ENCODE results near the gene MTMR8.
"Not testable (repeated sequence)": the region's sequence is repeated elsewhere in the genome, so short reads cannot be mapped to it uniquely, and the experiment has no call there.

Gene MTMR8

DNA sequence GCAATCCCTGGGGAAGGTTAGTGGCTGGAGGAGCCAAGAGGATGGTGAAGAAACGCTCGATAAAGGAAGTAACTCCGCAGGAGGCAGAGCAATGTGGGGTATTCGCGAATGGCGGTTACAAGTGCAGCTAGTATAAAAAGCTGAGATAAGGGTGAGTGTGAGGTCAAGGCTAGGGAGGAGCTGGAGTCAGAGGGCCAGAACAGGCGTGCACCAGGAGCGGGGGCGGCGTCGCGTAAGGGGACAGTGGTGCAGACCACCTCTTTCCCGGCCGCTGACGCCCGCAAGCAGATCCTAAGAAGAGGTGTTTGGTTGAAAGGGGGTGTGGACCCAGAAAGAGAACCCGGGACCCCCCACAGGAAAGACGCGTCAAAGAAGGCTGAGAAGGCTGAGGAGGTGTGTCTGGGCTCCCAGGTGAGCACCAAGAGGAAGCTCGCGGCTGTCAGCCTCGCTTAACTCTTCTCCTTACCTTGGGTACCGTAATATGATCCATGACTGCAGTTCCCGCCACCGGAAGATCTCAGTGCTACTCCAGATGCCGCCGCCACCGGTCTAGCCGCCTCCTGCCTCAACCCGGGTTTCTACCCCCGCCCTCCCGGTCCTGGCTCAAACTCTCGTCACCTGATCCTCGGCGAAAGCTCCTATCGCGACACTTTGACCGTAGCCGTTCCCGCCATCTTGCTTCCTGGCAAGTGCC is at the start of gene MTMR8:
MTMR8 (minus strand) TSS at position 579 of the 694 bp plus-strand sequence; CDS start at position 490, 89 bp downstream.
- DNase-seq = no peak

DNA sequence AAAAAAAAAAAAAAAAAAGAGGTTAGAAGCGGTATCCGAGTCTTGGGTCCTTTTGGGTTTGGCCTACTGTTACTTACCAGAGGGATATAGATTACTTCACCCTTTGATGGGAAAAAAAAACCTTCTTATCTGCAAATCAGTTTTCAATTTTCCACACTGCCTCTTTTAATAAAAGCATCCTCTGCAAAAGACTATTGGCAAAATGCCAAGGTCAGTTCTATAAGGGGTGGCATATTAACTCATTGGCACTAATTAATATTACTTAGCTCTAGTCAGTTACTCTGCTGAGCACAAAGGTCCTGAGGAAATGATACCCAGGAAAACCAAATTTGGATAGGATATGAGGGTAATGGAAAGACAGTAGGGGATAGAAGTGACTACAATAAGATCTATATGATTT is 44.3 kb upstream of the MTMR8 start:
- DNase-seq = no peak

DNA sequence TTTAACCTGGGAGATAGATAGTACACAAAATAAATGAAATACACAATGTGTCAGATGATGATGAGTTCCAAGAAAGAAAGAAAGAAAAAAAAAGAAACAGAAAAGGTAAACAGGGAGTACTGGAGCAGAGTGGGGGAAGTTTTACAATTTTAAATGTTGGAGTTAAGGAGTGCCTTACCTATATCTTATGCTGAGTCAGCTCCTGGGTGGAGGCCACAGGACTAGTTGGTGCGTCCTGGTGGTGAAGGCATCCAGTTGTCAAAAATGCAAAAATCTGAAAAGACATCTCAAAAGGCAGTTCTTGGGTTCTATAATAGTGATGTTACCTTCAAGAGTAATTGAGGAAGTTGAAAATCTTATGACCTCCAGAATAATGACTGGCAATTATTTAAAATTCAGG is 42.4 kb upstream of the MTMR8 start:
- DNase-seq = no peak

DNA sequence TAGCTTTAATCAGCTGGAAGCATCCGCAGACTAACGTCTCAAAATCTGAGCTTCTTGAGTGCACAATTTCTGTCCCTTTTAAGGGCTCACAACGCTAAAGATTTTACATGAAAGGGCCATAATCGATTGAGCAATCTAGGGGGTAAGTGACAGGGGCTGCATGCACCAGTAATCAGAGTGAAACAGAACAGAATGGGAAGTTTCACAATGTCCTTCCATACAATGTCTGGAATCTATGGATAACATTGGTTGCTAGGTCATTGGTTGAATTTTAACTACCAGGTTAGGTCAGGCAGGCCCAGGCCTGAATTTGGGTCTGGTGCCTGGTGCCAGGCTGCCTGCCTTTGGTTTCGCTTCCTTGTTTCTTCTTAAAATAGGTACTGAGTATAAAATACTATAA is 42.0 kb upstream of the MTMR8 start:
- DNase-seq = no peak

DNA sequence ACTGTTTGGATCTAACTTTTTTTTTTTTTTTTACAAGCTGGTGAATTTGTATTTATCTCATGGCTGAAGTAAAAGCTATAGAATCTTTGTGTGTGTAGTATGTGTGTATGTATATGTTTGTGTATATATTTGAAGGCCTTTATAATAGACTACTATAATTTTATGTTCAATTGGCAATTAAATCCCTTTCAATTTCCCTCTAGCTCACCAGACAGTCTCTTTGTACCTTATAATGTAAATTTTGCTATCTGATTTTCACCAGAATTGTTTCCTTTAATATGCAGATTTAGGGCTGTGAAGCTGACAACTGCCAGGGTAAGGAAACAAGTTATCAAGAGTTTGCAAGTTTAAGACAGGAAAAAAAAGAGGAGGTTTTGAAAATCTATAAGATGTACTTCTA is 33.1 kb upstream of the MTMR8 start:
- DNase-seq = no peak

DNA sequence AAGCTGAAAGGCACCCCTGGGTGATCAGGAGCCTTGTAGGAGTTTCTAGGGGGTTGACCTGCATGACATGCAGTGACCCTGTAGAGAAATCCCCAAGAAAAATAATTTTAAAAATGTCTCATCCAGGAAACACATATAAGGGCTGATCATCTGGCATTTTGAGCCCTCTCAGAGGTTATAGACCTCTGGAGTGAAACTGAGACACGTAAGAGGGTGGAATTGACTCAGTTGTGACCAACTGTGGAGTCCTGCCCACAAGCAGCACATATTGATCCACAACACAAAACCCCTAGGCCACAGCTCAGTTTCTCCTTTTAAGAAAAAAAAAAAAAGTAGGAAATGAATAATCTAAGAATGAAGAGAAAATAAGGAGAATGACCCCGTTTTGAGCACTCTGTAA is 32.5 kb upstream of the MTMR8 start:
- no peak for DNase-seq

DNA sequence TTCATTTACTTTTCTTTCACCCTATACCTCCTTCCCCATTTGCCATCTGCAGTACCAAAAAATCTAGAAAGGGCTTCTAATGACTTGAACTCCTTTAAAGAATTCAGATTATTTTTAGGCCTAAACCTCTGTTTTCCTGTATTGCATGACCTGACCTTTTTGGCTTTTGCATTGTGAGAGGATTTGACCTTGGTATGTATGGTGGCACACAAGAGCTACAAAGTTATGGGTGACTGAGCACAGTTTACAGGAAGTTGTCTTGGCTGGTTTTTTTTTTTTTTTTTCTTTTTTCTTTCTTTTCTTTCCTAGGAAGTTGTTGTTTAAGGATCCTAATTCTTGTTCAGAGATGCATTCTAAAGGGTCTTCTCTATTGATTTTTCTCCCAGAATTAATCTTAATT is 32.0 kb upstream of the MTMR8 start:
- DNase-seq = no peak

DNA sequence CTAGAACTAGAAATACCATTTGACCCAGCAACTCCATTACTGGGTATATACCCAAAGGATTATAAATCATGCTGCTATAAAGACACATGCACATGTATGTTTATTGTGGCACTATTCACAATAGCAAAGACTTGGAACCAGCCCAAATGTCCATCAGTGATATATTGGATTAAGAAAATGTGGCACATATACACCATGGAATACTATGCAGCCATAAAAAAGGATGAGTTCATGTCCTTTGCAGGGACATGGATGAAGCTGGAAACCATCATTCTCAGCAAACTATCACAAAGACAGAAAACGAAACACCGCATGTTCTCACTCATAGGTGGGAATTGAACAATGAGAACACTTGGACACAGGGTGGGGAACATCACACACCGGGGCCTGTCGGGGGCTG is 14.5 kb upstream of the MTMR8 start:
- not testable (repeated sequence) for DNase-seq

DNA sequence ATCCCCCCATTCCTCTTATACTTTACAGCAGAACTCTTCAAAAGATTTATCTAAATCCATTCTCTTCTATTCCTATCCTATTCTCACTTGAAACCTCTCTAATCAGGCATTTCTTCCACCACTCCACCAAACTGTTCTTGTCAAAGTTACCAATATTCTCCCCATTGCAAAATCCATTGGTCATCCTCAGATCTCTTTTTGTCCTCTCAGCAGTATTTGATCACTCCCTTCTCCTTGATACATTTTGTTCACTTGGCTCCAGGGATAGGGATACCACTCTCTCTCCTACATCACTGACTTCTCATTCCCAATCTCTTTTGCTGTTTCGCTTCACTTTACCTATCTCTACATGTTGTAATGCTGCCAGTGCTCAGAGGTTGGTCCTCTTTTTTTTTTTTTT is 2.8 kb upstream of the MTMR8 start:
- no peak for DNase-seq

DNA sequence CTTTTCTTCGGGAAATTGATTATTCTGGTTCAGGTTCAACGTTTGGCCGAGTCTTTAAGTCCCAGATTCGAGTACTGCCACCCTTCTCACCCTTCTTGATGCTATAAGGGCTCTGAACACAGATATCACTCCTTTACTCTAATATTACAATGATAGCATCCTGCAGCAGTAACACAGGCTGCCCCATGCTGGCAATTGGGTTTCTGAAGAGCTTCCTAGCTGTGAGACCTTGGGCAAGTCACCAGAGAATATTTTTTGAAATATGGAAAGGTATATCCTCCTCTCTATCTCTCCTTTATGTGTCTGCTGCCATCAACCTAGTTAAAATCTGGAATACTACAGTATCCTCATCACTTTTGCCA is 297 bp upstream of the MTMR8 start:
- no peak for DNase-seq

DNA sequence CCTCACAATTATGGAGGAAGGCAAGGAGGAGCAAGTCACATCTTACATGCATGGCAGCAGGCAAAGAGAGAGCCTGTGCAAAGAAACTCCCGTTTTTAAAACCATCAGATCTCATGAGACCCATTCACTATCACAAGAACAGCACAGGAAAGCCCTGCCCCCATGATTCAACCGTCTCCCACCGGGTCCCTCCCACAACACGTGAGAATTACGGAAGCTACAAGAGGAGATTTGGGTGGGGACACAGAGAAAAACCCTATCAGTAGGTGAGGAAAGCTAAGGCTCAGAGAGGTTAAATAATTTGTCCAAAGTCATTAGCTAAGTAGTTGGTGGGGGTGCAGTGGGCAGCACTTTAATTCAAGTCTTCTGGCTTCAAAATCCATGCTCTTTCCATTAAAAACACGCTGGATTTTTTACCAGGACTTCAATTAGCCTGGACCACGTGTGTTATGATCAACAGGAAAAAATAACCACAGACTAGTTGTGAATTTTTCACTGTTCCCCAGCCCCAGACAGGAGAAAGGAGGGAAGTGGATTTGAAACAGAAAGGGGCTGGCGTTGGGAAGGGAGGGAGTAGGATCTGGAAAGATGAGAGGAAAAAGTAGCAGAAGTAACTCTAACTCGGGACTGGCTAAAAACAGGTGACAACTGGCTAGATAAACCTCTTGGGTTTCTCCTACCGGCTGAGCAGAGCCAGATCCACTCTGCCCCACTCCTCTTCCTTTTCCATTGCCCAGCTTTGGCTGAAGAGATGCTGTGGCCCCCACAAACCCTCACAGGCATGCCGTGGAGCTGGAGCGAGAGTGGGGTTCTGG is 986 bp downstream of the MTMR8 start:
- no peak for DNase-seq

DNA sequence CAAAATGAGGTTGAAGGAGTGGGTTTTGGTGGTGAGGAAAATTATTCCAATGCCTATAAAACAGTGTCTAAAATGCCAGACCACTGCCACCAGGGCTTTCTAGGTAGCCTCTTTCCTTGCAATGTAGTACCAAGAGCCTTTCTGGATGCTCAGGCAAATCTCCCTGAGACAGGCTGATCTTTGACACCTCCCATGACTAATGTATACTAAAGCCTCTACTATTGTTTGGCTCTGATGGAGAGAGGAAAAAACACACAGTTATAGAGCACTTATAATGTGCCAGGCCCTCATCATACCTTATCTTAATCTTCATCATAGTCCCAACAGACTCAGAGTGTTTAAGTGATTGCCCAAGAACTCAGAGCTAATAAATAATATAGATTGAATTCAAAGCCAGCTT is 5.8 kb downstream of the MTMR8 start:
- DNase-seq = no peak

DNA sequence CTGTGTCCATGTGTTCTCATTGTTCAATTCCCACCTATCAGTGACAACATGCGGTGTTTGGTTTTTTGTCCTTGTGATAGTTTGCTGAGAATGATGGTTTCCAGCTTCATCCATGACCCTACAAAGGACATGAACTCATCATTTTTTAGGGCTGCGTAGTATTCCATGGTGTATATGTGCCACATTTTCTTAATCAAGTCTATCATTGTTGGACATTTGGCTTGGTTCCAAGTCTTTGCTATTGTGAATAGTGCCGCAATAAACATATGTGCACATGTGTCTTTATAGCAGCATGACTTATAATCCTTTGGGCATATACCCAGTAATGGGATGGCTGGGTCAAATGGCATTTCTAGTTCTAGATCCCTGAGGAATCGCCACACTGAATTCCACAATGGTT is 14.5 kb downstream of the MTMR8 start:
- not testable (repeated sequence) for DNase-seq

DNA sequence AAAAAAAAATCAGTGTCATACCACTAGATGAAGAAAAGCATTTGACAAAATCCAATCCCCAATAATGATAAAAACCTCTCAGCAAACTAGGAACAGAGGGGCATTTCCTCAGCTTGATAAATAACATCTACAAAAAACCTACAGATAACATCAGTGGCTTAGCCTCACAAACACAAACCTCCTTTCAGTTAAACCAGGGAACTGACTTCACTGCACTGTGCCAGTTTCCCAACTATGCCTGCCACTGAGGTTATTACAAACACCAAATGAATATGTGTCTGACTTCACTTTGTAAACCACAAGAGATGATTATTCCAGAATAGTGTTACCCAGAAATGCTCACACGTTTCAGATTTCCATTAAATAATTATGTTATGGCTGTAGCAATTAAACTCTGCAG is 15.3 kb downstream of the MTMR8 start:
- DNase-seq = no peak

DNA sequence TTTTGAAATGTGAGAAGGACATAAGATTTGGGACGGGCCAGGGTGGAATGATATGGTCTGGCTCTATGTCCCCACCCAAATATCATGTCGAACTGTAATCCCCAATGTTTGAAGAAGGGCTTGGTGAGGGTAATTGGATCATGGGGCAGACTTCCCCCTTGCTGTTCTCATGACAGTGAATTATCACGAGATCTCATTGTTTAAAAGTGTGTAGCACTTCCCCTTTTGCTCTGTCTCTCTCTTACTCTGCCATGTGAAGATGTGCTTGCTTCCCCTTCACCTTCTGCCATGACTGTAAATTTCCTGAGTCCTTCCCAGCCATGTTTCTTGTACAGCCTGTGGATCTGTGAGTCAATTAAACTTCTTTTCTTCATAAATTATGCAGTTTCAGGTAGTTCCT is 17.5 kb downstream of the MTMR8 start:
- no peak for DNase-seq

DNA sequence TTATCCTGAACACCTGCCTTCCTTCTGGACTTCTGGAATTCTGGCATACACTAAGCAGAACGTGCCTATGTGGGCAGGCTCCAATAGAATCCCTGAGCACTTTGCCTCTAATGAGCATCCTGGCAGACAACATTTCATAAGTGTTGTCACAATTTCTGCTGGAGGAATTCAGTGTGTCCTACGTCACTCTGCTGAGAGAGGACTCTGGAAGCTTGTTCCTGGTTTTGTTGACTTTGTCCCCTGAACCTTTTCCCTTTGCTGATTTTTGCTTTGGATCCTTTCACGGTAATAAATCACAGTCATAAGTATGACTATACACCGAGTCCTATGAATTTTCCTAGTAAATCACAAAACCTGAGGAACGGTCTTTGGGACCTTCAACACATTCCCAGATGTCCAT is 43.2 kb downstream of the MTMR8 start:
- DNase-seq = no peak

DNA sequence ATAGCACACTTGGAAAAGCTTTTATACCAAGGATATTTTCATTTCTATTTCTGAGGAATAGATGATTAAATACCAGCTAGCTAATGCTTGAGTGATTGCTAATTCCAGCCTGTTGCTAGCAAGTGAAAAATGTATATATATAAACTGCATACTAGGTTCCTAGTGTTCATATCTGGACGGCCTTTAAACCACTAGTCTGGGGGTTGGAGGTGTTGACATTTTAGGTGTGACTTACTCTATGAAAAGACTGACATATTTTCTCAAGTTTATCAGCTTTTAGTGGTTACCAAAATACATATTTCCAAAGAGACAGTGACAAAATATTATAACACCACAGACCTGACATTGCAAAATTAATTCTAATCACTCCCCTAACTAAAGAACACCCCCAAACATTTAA is 44.7 kb downstream of the MTMR8 start:
- DNase-seq = no peak

DNA sequence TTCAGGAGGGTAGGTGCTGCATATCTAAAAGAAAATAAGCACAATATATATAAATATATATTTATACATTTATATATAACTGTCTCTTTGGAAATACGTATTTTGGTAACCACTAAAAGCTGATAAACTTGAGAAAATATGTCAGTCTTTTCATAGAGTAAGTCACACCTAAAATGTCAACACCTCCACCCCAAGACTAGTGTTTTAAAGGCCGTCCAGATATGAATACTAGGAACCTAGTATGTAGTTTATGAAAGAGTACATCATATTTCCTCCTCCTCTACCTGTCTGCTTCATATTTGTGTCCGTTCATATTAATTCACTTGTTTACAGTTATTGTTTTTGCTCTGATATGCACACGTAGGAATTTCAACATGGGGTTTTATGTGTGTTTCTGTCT is 45.2 kb downstream of the MTMR8 start:
- DNase-seq = no peak

DNA sequence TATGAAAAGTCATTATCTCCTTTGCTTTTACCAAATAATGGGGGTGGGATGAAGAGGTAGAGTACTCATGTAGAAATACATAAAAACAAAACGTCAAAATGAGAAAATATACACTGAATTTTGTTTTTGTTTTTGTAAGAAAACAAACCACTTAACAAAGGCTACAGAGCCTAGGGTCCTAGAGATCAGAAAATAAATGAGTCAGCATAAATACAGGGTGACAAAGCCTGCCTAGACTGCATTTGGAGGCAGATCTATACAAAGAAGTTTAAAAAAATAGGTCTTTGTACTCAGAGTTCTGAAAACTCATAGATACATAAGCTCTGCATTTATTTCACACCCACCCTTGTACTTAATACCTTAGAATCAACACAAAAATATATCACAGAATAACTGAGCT is 52.4 kb downstream of the MTMR8 start:
- no peak for DNase-seq

DNA sequence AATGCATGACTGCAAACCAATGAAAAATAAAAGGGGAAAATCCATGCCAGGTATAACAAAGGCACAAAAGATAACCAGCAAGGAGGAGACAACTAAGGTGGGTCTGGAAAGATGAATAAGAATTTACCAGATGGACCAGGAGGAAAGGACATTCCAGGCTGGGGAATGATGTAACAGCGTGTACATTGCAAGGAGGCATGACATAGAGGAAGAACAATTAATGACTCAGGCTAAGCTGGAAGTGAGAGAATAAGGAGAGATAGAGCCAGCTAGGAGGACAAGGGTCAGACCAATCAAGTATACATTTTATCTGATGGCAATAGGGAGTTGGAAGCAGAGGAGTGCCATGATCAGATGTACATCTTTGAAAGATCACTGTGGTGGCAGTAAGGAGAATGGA is 57.0 kb downstream of the MTMR8 start:
- DNase-seq = no peak

DNA sequence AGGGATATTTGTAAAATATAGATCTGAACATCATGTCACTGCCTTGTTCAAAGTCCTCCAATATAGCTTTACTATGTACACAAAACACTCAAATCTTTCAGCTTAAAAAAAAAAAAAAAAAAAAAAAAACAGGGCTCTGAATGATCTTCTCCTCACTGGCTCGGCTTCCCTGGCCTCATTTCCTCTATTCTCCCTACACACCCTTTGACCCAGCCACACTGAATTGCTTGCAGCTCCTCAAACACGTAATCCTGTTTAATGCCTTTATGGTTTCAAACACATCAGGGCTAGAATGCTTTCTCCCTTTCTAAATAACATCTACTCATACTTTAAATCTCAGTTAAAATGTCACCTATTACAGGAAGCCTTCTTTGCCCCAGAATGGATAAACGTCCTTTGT is 60.8 kb downstream of the MTMR8 start:
- DNase-seq = no peak

DNA sequence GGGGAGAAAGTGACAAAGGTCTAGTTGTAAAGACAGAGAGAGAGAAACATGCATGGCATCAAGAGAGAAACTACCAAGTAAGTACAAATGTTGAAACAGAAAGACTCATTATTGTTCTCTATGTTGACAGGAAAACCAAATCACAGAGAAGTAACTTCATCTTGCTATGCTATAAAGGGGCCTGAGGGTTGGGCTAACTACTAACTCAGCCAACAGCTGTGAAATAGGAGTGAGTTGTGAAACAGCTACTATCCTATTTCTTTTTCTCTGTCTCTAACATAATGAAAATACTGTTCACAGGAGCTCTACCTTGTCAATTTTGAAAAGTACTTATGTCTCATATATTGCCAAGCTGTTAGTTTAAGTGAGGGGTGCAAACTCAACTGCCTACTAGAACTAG is 65.0 kb downstream of the MTMR8 start:
- no peak for DNase-seq

DNA sequence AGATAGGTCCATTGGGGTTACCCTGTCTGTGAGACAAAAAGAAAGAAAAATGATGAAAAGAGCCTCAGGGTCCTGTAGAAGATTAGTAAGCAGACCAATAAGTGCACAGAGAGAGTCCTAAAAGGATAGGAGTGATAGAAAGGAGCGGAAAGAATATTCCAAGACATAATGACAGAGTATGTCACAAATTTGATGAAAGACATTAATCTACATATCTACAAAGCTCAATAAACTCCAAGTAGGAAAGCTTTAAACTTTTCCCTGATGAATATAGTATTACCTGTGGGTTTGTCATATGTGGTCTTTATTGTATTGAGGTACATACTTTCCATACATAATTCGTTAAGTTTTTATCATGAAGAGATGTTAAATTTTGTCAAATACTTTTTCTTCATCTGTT is 73.7 kb downstream of the MTMR8 start:
- DNase-seq = no peak

DNA sequence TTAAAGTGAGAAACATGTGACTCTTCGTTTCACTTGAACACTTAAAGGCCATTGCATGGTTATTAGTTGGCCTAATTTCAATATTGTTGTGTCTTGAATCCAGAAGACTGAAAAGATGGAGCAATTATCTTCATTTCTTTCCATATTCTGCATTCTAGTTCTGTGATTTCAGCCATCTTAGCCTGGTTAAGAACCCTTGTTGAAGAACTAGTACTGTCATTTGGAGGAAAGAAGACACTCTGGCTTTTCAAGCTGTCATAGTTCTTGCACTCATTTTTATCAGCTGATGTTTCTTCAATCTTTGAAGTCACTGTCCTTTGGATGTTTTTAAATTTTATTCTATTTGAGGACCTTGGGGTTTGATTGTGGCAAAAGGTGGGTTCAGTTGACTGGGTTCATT is 81.6 kb downstream of the MTMR8 start:
- DNase-seq = no peak

DNA sequence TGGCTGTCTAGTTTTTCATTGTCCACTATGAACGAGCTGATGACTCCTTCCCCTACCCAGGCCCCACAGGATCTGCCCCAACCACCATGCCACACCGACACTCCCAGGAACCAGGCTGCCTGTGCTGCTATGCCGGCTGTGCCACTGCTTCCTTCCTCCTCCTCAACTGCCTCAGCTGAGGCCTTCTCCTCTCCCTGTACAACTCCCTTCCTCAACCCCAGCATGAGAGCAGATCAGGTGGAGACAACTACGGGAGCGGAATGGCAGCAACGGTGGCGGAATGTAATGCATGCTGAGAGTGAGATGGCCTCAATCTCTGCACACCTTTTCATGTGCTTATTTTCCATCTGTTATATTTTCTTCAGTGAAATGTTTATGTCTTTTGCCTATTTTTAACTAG is 88.5 kb downstream of the MTMR8 start:
- DNase-seq = no peak
